ENCODE measurements around the gene ABHD15.

Gene ABHD15

DNA sequence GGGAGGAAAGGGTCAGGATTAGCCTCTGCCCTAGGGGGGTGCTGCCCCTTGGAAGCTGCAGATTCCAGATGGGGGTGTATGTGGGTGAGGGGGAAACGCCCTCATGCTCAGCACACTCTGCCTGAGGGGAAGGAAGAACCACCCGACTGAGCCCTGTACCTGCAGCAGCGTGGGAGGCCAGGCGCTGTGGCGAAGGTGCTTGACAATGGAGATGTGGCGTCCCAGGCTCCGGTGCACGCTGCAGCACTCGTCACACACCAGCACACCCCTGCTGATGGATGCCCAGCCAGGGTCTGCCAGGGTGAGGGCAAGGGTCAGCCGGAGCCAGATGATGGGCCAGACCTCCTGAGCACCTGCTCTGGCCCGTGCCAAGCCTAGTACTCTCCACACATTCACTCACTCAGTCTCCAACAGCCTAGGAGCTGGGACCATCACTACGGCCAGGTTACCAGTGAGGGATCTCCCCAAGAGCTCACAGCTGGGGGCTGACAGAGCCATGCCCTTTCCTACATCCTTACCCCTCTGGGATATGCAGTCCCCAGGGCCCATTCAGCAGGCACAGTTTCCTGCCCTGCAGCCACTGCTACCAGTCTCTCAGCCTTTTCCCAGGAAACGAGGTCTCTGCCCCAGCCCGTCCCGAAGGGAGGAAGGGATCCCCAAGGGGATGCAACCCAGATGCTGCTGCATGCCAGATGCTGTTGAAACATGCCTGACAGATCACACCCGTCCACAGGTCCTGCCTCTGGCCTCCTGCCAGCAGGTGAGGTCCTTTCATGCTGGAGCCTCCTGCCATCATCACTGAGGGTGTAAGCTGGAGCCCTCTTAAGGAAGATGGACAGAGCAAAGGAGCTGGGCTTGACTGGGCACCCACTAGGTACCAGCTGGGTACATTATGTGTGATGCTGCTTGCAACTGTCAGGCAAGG, 16.7 kb upstream of the ABHD15 start:
- peak; percentile 6 for DNase-seq (ENCODE audit: low spot score)

DNA sequence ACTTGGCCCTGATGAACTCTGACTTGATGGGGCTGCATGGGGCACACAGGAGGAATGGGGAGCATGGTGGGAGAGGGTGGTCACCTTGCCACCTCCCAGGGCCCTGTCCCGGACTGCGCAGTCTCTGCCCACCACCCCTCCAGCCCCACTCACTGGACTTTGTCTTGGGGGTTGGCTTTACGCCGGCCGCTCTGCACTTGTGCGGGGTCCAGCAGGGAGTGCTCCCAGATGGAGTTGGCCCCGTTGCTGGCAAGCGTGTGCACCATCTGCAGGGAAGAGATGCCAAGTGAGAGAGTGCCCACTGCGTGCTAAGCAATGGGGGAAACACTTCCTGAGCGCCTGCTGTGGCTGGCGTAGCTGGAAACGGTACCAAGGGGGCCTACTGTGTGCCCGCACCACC, 15.9 kb upstream of the ABHD15 start:
- DNase-seq (ENCODE audit: low spot score) = peak; percentile 93

DNA sequence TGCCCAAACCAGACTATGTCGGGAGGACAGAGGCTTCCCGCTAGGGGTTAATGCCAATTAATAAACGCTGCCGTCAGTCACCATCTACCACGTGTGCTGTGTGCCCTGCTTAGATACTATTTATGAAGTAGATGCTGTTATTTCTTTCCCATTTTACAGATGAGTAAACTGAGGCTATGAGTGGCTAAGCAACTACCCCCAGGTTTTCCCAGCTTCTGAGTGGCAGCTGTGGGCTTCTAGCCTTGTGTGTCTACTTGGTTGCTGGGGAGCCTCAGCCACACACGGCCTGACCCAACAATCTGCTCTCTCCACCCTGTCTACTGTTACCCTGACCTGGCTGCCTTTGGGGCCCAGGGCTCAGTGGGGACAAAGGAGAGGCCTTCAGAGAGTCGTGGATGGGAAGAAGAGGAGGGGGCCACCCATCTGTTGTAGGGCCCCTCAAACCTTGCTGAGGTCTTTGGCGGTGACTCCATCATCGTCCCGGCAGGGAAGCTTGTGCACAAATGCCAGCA, 15.5 kb upstream of the ABHD15 start:
- DNase-seq (ENCODE audit: low spot score) = no peak

DNA sequence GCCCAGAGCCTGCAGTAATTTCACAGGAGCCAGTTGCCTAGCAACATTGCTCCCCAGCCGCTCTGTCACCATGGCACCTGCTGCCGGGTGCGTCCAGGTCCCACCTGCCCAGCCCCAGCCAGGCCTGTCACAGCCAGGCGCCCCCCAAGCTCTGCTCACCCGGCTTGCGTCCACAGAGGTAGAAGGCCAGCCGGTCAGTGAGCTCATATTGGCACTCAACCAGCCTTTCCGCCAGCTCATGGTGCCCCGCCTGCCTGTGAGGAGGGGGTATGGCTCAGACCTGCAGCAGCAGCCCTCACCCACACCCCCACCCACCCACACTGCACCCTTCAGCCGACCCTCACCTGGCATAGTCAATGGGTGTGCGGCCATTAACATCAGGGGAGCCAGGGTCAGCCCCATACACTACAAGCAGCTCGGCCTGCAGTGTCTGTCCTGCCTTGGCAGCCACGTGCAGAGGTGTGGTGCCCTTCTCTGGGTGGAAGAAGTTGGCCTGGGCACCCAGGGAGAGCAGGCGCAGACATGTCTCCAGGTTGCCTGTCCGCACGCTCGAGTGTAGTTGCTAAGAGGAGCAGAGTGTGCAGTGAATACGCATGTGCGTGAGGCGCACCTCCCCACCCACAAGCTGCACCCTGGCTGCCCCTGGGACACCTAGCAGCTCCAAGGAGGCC, 14.9 kb upstream of the ABHD15 start:
- peak; percentile 71 for DNase-seq (ENCODE audit: low spot score)

DNA sequence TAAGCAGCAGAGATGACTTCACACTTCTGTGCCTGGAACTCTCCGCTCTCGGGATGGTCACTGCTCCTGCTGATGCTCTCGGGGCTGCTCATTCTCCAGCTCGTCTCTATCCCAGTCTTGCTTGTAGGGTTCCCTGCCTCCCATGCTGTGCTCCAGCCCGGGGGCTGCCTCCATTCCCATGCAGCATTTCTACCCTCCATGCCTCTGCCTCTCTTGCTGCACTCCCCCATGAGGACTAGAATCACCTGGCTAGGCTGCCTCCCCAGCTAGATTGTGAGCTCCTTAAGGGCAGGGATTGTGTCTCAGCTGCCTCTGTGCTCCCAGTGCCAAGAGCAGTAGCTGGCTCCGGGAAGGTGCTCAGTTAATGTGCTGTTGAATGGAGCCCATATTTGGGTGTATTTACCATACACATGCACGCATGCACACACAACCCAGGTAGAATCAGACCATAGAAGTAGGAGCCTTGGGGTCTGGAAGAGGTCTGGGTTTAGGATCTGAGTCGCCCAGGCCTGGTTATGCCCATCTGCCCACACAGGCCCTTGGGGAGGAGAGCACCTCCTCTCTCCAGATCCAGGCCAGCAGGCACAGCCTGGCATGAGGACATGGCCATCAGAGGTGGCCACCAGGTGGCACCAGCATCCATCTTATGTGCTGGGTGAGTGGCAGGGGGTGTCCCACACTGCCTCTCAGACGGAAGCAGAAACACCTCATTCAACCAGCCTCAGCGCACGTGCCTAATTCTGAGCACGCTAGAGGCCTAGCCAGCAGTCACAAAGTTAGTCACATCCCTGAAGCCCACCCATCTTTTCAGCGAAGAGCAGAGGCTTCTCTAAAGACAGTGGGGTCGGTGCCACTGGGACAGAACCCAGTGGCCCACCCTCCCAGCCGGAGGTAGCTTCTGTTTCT, 13.3 kb upstream of the ABHD15 start:
- DNase-seq (ENCODE audit: low spot score) = peak; percentile 96

DNA sequence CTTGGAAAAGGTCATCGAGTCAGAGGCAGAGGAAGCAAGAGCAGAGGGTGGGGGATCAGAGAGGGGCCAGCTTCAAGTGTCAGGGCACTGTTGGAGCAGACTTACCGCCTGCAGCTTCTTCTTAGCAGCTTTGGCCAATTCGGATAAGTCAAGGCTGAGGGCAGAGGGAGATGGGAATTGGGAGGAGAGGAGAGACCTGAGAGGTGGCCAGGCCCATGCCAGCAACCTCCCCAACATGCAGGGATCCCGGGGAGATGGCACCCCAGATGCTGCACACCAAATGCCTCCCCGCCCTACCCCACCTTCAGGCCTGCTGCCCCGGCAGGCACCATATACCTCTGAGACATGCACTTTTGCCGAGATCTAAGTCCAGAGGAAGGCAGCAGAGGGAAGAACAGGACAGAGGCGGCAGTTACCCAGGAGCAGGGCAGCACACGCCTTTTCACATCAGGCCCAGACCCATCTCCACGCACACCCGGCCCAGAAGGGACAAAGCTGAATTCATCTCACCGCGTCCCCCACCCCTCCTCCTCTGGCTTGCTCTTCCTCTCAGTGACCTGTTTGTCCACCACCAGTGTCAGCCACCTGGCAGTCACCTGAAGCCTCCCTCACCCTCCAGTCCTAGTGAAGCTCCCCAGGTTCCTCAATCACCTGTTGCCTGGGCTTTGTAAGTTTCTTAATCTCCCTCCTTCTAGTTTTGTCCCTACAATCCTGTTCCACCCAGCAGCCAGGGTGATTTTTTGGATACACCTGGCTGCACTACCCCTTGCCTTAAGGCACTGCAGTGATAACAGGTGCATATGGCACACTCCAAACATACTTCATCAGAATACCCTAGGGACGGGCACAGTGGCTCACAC, 12.0 kb upstream of the ABHD15 start:
- DNase-seq (ENCODE audit: low spot score) = no peak

DNA sequence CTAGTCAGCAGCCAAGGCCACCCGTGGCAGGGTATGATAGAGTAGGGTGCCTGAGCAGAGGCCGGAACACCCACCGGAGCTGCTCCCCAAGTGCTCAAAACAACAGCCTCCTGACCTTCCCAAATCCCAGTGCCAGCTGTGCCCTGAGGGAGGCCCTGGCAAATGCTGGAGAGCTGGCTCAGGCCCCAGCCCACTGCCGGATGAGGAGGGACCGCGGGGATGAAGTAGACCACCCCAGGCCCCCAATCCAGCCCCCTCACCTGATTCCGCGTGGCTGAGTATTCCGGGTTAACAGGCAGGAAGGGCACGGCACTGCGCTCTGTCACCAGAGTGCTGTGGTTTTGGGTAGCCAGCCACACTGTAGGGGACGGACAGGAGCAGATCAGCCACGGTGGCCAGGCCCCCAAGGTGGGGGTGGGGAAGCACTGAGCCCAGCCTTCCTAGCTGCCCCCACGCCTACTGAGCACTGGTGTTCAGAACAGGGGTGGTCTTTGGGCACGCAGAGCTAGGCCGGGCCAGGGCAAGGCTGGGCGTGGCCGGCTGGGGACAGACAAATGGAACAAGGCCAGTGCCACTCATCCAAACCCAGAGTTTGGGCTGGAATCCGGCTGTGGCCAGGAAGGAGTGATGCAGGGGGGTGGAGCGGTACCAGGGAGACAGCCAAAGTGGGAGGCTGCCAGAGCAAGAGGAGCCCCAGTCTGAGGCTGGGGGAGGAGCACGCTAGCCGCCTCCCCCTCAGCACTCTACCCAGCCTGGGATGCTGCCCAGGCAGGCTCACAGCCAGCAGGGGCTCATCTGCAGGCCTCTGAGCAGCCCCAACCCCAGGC, 10.8 kb upstream of the ABHD15 start:
- peak; percentile 86 for DNase-seq (ENCODE audit: low spot score)

DNA sequence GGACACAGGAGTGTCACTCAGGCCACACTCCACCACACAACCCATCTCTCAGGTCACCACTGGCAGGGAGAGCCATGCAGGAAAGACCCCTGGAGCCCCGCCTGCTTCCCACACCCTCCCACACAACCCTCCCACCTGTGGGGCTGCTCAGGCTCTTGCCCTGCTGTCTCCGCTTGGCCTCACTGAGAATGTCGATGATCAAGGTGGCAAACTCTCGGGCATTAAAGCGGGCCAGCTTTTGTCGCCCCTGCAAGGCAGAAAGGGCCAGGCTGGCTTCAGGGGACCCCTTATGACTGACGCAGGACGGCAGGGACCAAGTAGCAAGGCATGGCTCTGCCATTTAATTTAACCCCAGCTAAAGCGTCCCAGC, 10.1 kb upstream of the ABHD15 start:
- DNase-seq (ENCODE audit: low spot score) = no peak

DNA sequence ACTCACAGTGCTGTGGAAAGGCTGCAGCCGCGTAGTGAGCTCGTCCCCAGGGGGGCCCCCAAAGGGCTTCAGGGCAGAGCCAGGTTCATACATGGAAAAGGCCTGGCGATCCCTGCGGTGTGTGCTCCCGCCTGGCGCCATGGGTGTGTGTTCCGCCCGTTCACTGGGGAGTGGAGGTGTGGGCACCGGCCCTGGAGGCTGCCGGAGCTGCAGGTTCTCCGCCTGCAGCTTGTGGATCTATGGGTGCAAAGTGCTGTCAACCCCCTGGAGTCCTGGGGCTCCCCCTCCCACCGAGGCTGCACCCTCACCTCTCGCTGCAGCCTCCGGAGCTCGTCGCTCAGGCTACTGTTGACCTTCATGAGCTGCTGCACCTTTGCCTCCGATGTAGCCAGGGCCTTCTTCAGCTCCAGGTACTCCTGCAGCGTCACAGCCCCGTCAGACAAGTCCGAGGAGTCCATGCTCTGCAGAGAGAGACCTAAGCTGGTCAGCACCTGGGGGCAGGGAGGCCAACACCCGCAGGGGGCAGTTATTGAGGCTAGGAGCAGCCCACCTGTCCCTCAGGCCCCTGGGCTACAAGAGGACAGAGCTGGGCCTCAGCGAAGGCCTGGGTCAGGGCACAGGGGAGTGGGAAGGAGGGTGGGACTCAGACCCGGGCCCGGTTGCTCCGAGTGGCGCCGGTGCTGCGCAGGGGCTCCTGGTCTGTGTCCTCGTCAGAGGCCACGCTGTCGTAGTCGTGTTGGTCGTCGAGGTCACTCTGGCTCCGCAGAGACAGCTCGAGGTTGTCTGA, 9.6 kb upstream of the ABHD15 start:
- no peak for DNase-seq (ENCODE audit: low spot score)

DNA sequence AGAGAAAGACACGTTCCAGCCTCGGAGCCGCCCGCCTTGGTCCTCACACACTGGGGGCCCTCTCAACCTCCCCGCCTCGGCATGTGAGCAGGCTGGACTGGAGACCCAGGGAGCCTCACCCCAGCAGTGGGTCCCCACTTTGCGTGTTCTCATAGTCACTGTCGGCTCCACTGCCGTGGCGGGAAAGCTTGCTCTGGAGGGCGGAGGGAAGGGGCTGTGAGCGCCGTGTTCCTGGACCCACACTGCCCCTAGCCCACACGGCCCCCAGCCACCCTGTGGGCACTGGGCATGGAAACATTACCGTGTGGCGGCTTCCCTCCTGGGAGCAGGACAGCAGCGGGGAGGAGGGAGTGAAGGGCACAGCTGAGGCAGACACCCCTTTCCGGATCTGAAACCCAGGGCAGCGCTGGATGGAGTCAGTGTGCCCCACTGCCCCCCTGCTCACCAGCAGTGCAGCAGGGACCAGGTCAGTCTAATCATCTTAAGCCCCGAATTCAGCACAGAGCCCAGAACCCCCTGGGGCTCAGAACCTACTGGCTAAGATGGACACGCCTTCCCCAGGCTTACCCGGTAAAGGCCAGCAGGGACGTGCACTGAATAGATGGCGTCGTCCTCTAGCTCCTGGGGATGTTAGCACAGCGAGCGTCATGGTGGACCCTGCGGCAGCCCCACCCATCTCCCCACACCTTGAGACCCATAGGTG, 8.8 kb upstream of the ABHD15 start:
- no peak for DNase-seq (ENCODE audit: low spot score)

DNA sequence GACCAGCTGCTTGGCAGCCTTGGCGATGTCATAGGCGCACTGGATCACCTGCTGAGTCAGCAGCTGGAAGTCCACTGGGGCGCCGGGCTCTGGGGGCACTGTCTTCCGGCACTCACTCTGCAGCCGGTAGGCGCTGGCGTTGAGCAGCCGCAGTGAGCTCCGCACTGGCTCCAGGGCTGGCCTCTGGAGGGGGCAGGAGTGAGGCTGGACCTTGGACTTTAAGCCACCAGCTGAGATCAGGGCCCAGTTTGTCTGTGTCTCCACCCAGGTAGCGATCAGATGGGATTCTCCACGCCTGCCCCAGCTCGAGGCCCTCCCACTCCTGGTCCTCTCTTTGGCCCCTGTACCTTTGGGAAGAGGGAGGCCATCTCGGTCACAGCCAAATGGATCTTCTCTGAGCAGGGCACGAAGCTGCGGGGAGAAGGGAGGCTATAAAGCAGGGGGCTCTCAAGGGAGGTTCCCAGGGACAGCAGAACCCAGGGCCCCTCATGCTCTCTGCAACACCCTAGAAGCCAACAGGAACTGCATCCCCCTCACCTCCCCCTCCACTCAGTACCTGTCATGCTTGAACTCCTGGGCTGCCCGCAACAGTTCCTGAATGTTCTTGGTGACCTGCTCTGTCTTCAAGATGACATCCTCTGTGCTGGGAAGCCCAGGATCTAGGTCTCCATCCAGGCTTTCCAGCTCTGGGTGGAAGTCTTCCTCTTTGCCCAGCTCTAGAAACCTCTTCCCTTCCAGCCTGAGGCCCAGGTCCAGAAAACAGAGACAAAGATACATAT, 8.1 kb upstream of the ABHD15 start:
- peak; percentile 10 for DNase-seq (ENCODE audit: low spot score)

DNA sequence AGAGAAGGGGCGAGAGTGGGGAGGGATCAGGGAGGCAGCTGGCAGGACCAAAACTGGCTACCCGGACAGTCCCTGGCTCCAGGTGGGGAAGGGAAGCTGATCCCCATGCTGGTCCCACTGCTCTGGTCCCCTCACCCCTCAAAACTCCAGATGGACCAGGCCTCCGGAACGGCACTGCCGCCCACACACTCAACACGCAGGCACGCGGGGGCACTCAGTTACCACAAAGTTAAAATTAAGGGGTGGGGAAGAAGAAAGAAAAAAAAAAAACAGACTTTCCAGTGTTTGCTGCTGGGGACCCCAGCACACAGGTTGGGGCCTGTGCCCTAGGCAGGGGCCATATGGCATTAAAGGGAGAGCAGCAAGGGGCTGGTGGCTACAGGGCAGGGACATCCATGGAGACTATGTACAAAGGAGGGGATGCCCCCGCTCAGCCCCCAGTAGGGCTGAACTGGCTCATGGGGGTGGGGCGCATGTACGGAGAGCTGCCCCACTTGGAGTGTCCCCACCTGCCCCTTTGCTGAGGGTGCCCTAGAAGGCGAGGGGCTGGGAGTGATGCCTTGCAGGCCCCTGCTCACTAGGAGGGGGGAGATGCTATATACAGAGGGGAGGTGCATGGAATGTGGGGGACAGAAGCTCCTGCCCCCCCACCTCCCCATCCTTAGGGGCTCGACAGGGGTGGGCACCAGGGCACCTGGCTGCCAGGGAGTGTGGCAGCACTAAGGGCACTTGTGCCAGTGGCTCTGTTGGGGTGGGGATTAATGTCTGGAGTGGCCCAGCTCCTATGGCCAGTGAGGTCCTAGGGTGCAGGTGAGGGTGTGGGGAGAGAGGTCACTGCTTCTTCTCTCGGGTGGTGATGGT, 7.3 kb upstream of the ABHD15 start:
- peak; percentile 20 for DNase-seq (ENCODE audit: low spot score)

DNA sequence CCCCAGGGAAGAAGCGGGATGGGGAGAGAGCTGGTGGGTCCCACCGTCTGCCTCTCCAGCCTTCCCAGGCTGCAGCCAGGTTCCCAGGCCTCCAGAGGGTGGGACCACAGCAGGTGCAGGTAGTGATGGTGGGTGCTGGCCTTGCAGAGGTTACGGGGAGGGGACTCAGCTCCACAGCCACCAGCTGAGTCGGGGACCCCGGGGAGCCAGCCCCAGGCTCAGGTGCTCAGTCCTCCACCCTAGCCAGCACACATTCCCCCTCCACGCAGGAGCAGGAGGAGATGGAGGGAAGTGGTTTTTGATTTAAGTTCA, 6.7 kb upstream of the ABHD15 start:
- DNase-seq (ENCODE audit: low spot score) = no peak

DNA sequence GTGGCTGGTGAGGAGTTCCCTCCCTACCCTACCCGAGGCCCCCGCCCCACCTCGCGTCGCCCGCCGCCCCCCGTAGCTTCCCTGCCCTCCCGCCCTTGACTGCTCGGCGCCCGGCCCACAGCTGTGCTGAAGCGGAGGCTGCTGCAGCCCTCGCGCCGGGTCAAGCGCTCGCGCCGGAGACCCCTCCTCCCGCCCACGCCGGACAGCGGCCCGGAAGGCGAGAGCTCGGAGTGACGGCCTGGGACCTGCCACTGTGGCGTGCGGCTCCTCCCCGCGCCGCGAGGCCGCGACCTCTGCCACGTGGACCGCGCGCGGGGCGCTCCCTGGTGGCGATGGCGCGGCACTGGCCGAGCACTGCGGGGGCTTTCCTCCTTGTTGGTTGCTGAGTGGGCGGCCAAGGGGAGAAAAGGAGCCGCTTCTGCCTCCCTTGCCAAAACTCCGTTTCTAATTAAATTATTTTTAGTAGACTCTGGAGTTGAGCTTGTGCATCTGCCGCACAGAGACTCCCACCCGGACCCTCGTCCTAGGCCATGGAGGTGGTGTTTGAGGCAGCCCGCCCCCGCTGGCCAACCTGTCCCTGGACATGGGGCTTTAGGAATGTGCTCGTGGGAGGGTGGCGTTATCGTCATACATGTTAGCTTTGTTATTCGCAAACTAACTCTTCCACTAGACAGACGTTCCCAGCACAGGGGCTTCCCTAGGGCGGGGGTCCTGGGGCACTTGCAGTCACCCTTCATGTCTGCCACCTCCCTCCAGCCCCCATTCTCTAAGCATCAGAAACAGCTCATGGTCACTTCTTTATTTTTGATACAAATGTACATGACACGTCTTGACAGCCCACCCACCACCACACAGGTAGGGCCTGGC, 6.1 kb upstream of the ABHD15 start:
- peak; percentile 65 for DNase-seq (ENCODE audit: low spot score)

DNA sequence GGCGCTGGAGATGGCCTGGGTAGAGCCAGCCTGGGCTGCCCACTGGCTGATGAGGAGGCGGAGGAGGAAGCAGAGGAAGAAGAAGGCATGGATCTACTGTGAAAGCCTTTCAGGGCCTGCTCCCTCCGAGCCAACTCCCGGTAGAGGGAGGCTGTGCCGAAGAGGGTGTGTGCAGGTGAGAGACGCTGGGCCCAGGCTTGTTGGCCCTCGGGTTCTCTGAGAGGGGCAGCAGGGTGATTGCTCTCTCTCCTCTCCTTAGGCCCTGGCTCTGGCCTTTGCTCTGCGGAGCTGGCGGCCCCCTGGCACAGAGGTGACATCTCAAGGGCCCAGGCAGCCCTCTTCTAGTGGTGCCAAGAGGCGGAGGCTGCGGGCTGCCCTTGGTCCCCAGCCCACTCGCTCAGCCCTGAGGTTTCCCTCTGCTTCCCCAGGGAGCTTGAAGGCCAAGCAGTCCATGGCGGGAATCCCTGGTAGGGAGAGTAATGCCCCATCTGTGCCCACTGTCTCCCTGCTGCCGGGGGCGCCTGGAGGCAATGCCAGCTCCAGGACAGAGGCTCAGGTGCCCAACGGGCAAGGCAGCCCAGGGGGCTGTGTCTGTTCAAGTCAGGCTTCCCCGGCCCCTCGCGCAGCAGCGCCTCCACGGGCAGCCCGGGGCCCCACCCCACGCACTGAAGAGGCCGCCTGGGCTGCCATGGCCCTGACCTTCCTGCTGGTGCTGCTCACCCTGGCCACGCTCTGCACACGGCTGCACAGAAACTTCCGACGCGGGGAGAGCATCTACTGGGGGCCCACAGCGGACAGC, 5.2 kb upstream of the ABHD15 start:
- DNase-seq (ENCODE audit: low spot score) = peak; percentile 20
